COR-L47 (cell line): ENCODE data around the gene KCNJ15.

ENCODE experiments used
- DNase-seq: peaks from one replicate; lab custom pipeline; 2025; lab: John Stamatoyannopoulos, UW

KCNJ15 gene

GRCh38 chr21:38268864-38269575, 12.2 kb downstream of the KCNJ15 start:
- DNase-seq: no peak

DNA sequence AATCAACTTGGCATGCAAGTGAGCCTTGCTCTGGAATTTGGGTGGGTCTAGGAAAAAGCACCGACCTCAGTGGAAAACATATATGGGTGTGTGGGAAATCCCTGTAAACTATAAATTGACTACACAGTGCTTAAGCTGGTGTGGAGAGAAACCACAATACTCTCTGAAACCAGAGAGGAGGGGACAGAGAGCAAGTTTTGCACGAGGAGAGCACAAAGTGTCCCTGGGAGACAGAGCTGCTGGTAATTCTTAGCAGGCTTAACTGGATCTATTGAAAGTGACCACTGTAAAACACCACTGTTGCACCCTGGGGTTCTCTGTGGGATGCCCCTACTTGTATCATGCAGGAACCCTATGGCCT, 12.8 kb downstream of the KCNJ15 start:
- DNase-seq: no peak

- DNase-seq: no peak
Observed at GRCh38 chr21:38272215-38272614, 15.4 kb downstream of the KCNJ15 start.

DNA sequence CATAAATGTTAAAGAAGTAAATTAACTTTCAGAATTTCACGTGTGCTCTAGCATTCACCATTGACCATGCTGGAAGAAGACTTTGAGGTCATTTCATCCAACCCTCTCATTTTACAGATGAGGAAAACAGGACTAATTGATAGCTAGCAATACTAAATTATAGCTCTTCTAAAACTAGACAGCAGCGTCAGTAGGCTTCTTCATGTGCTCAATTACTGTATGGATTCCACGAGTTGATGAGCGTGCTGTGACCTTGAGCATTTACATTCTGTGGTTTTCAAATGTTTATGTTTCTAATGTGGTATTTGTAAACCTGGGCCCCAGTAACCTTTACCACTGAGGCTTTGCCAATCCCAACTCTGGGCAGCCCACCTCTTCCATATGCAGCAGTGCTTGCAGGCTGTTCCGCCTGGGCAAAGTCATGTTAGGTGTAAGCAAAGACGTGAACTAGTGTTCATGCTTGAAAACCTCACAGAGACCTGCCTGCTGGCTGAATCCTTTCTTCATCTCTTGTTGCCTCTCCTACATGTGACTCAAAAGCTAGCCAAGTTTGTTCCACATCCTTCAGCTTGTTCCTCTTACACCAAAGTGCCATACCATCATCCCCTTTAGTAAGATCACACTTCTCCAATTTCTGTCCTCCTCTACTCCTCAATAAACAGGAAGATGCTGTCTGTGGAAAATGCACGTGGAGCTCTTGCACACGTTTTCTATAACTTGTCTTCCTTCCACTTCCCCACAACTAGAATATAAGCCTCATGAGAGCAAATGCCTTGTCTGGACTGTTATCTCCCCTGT, 17.2 kb downstream of the KCNJ15 start:
- DNase-seq: no peak

- no peak for DNase-seq
Observed at GRCh38 chr21:38277501-38278131, 20.8 kb downstream of the KCNJ15 start.

DNA sequence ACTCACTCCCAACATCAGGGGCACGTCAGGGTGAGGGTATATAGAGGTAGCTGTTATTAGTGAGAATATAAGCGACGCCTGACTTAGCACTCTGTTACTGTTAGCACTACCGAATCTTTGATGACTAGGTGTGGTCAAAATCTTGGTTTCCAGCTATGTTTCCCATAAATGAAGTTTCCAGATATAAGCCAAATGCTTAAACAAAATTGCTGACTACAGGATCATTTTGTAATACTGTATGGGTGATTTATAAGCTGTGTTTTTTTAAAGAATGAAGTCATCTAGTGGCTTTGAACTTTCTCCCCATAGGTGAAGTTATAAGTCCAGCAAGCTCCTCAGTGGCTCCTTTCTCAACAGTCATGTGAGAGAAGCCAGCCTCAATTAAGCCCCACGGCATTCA, 23.7 kb downstream of the KCNJ15 start:
- no peak for DNase-seq

GRCh38 chr21:38280867-38281266, 24.1 kb downstream of the KCNJ15 start:
- no peak for DNase-seq

DNA sequence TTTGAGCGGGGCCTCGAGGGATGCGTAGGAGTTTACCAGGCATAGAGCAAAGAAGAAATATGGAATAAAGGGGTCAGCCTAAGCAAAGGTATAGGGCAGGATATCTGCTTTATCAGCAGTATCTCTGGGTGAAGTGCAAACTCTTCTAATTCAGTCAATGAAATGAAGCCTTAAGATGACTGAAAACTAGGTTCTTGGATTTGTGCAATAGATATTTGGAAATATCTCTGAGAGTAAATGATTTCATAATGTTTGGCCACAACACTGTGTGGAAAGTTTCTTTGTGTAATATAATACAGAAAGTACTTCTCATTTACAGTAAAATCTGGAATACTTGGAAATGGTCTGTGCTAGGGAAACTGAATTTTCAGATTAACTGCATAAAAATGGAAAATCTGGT, 26.1 kb downstream of the KCNJ15 start:
- no peak for DNase-seq

- DNase-seq: no peak
Observed at GRCh38 chr21:38284216-38284615, 27.4 kb downstream of the KCNJ15 start.

GRCh38 chr21:38286739-38287471, 30.1 kb downstream of the KCNJ15 start:
- no peak for DNase-seq

DNA sequence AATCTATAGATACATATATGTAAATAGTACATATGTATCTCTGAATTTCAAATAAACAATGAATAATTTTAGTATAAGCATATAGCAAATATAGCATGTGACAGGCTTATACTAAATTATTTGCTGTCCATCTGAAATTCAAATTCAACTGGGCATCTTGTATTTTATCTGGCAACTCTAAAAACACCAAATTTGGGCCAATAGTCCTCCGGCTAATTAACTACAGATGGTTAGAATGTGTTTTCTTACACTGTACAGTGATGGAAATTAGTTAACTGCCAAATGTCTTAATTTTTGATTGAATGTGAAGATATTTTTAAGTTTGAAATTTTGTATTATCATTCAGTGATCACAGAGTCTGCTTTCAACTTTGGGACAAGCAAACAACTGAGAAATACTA, 30.7 kb downstream of the KCNJ15 start:
- DNase-seq: no peak

DNA sequence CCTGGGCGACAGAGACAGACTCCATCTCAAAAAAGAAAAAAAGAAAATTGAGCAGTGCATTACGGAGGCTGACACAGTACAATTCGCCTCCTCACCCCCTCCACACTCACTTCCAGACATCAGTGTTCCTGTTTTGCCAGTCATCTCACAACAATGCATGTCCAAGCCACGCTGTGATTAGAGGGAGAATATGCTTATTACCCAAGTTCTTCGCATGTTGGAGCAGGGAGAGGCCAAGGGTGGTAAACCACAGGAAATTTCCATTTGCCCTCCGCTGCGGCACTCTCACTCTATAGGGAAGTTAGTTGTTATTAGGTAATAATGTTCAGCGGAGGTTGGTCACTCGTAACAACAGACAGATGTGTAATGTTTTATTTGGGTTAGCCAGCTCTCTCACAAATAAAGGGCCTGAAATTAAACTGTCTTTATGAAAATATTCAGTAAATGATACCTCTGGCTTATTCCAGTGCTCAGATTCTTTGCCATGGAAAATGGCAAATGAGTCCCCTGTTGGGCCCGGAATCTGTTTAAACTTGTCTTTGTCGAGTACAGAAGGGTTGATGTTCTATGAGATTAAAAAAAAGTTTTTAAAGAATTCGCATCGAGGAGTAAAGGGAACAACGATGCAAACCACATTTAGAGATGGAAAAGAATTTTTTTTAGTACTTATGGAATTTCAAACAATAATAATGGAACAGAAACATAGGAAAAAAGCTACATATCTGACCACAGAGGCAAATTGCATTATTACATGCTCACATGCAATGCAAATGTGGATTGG, 33.1 kb downstream of the KCNJ15 start:
- DNase-seq: no peak

DNA sequence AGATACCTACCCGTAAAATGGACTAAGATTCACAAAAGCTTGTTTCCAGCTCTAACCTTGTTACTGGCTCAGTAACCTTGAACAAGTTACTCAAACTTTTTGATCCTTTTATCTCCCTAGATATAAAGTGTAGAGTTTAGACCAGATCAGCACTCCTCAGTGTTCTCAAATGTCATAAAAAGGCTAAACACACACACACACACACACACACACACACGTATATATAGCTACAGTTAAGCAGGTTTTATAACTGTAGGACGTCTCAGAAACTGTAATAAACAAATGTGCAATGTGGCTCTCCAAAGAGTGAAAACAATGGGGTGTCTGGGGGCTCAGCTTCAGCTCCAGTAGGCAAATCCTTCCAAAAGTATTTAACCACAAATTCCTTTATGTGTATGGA, 34.0 kb downstream of the KCNJ15 start:
- DNase-seq: no peak

- no peak for DNase-seq
Observed at GRCh38 chr21:38291874-38292273, 35.1 kb downstream of the KCNJ15 start.

DNA sequence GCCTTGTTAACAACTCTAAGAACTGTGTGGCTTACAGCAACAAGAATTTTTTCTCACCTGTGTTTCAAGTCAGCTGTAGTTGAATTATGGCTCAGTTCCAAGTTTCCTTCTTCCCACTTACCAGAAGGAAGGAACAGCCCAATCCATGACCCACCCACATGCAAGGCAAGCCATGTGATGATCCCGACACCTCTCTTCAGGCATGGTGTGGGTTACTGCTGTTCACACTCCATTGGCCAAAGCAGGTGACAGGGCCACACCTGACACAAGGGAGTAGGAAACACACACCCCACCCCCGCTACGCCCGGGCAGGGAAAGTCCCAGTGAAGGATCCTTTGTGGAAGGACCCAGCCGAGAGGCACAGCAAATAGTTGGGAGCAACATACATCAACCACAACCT, 36.3 kb downstream of the KCNJ15 start:
- DNase-seq: no peak

DNA sequence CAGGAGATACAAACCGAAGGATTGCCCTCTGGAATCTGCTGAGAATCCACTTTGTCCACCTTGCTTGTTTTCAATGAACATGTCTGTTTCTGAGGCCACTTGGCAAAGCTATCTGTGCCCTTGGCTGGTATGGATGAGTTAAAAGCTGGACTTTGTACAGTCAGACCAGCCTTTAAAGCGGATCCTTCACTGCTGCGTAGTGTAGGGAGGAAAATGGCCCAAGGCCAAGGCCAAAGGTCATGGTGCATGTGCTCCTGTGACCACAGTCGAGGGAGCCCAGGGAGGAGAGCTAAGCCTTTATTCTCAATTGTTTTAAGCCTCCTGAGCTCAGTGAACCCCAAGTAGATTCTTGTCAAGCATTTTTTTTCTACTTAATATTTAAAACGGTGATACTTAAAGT, 37.0 kb downstream of the KCNJ15 start:
- DNase-seq: no peak

GRCh38 chr21:38294609-38295008, 37.8 kb downstream of the KCNJ15 start:
- DNase-seq: no peak

DNA sequence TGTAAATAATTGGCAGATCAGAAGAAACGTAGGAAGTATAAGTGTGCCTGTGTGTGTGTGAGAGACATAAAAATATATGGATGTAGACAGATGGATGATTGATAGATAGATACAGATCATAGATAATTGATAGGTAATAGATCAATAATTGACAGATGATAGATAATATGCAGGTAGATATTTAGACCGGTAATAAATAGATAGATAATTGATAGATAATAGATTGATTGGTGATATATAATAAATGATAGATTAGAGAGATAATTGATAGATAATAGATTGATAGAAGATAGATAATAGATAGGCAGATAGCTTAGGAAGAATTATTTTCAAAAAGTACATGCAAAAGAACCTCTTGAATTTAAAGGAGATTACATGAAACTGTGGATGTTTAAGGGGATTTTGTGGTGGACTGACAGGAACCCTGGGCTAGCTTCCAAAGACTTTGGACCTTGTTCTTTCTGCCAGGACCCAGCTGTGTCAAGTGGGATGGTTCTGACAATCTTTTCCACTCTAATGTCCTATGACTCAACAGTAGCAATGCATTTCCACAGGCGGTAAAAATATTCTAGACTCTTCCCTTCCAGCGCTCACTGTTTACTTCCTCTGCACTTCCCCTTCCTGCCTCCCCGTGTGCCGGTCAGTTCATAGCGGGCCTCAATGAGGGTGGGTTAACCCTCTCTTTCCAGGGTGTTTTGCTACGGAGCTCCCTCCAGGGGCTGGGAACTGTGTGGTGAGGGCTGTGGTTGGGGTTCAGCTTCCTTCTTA, 39.4 kb downstream of the KCNJ15 start:
- DNase-seq: no peak

- DNase-seq: no peak
Observed at GRCh38 chr21:38297194-38297631, 40.4 kb downstream of the KCNJ15 start.

GRCh38 chr21:38297871-38298270, 41.1 kb downstream of the KCNJ15 start:
- no peak for DNase-seq

GRCh38 chr21:38298832-38299231, 42.0 kb downstream of the KCNJ15 start:
- no peak for DNase-seq
